K562 (cell line): ENCODE results near the gene CRACR2B. TPM values are rescaled to one million over a fixed set of nuclear protein-coding genes. Genes with fewer than 3 reads are reported as not detected.

ENCODE experiments used
- CBX1 ChIP-seq: sonication (generic); IDR thresholded peaks from 2 replicates; pipeline ENCODE4 v1.6.1; 2016; ENCODE audit warnings: antibody characterized with exemption, low read depth, mild to moderate bottlenecking
- CCNT2 ChIP-seq: IDR thresholded peaks from 2 replicates; pipeline ENCODE4 v1.6.1; 2011; ENCODE audit warnings: borderline replicate concordance, low read depth, mild to moderate bottlenecking, moderate library complexity, mixed read lengths, low read length; ENCODE audit not compliant: insufficient read length; ENCODE audit errors: extremely low read depth
- CREM ChIP-seq: IDR thresholded peaks from 2 replicates; pipeline ENCODE4 v1.6.1; 2014; ENCODE audit warnings: antibody characterized with exemption, low read depth
- HES1 ChIP-seq: fragments of 450-650 bp; IDR thresholded peaks from 2 replicates; pipeline ENCODE4 v1.6.1; 2016; ENCODE audit warnings: low read depth, mild to moderate bottlenecking, moderate library complexity
- HNRNPH1 ChIP-seq: fragments of 200-400 bp; formaldehyde crosslinking; optimal IDR thresholded peaks from 2 replicates; pipeline ENCODE3; 2017; ENCODE audit warnings: low read depth, mild to moderate bottlenecking, low read length, moderate library complexity
- KLF10 ChIP-seq: fragments of 250-450 bp; sonication (Bioruptor Pico); IDR thresholded peaks from 2 replicates; pipeline ENCODE4 v1.6.1; 2021; ENCODE audit warnings: matching md5 sums
- NFIX ChIP-seq: fragments of 250-450 bp; sonication (Bioruptor Pico); IDR thresholded peaks from 2 replicates; pipeline ENCODE4 v1.4.0; 2020; ENCODE audit warnings: low read depth, mild to moderate bottlenecking, moderate library complexity
- NFRKB ChIP-seq: fragments of 450-650 bp; IDR thresholded peaks from 2 replicates; pipeline ENCODE4 v1.6.1; 2016; ENCODE audit warnings: low read depth
- NKRF ChIP-seq: fragments of 450-650 bp; IDR thresholded peaks from 2 replicates; pipeline ENCODE4 v1.6.1; 2016; ENCODE audit warnings: borderline replicate concordance
- PCBP1 ChIP-seq: fragments of 200-400 bp; formaldehyde crosslinking; IDR thresholded peaks from 2 replicates; pipeline ENCODE4 v1.6.1; 2018; ENCODE audit warnings: mild to moderate bottlenecking, low read depth, low read length; ENCODE audit not compliant: poor library complexity, severe bottlenecking
- SMAD4 ChIP-seq: fragments of 250-450 bp; sonication (Bioruptor Pico); conservative IDR thresholded peaks from 2 replicates; pipeline ENCODE4 v1.8.0; 2021; ENCODE audit warnings: inconsistent platforms, mild to moderate bottlenecking, moderate library complexity
- SMC3 ChIP-seq: conservative IDR thresholded peaks from 2 replicates; pipeline ENCODE4 v1.6.1; 2011; ENCODE audit warnings: low read depth, low read length, improper control_type of control experiment; ENCODE audit not compliant: insufficient read depth
- ZBTB9 ChIP-seq: fragments of 450-650 bp; formaldehyde crosslinking; IDR thresholded peaks from 2 replicates; pipeline ENCODE4 v1.4.0; 2020; ENCODE audit warnings: mild to moderate bottlenecking, moderate library complexity
- ZNF232 ChIP-seq: sonication (generic); formaldehyde crosslinking; IDR thresholded peaks from 2 replicates; pipeline ENCODE4 v1.8.0; 2022; ENCODE audit warnings: mild to moderate bottlenecking, missing genetic modification reagents
- ZNF695 ChIP-seq: fragments of 450-650 bp; formaldehyde crosslinking; IDR thresholded peaks from 2 replicates; pipeline ENCODE4 v1.4.0; 2020; ENCODE audit warnings: mild to moderate bottlenecking, moderate library complexity
- polyA plus RNA-seq, 8 experiments: library from polyadenylated mRNA; depleted of rRNA in 4 of 8; stranded (reverse) in 5 of 8; unstranded in 3 of 8; fragments of >200 nt; fragmentation: Nextera tagmentation in 2 of 8; fragmentation: Illumina TruSeq in 1 of 8; extraction: Ambion mirVana in 2 of 8; extraction: Trizol in 1 of 8; gene quantifications; 2 replicates each; pipeline versions ENCODE4 v1.2.1 to v1.2.3, GENCODE V29; 2011 to 2014; ENCODE audit warnings: inconsistent platforms in 1 of 8, missing spikeins in 1 of 8
- total RNA-seq, 7 experiments: library from RNA; depleted of rRNA in 6 of 7; stranded (reverse); fragments of >200 nt in 6 of 7; fragmentation: Illumina TruSeq in 2 of 7; extraction: Trizol in 2 of 7; gene quantifications; 2 replicates each; pipeline versions ENCODE4 v1.2.1 to v1.2.3, GENCODE V29; 2011 to 2021; ENCODE audit warnings: low replicate concordance in 1 of 7
- TF ChIP-seq, protein P1 (sequence below): fragments of 450-650 bp; IDR thresholded peaks from 2 replicates; pipeline ENCODE4 v1.6.1; 2016; ENCODE audit warnings: missing biosample characterization, missing genetic modification characterization
- TF ChIP-seq, protein P2 (sequence below): fragments of 450-650 bp; IDR thresholded peaks from 2 replicates; pipeline ENCODE4 v1.6.1; 2017; ENCODE audit warnings: antibody characterized with exemption, mild to moderate bottlenecking

CRACR2B gene
- total and polyA plus RNA-seq, 9 of the 15 experiments (the other 6 are each of a cell fraction or from before 2014, with no cell fraction given), result 0.10 to 51.0 (median 6.0) TPM

DNA sequence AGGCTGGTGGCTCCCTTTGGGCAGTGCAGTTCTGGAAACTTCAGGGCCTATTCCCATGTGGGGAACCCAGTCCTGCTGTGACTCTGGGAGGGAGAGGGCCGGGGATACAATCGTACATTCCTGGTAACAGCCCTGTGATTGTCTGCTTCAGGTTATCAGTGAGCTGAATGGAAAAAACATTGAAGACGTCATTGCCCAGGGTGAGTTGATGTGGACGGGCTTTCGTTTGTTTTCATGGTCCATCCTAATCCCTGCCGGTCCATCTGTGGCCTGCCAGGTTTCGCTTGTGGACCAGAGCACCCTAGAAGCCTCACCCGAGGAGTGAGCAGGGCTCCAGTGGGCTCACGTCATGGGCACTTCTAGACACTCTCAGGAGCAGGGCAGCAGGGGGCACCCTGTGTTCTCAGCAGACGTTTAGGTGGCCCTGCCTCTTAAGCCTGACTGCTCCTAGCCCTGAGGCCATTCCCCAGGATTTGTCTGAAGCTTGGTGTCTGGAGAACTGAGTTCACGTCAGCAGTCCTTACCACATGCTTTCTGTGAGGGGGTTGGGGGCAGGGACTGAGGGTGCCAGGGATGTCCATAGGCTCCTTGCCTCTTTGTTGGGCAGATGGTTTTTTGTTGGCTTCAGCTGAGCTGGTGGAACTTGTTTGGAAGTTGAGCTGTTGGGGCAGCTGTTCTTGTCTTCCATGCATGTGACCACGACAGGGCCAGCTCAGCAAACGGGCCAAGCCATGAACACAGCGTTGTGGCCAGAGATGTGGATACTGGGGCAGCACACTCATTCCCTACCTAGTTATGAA lies 16.1 kb upstream of the CRACR2B start (continued):
- TF ChIP-seq CBX1 (no peak), SMAD4 (CRISPR knock-in tag) (no peak), HES1 (no peak), HNRNPH1 (no peak), ZBTB9 (CRISPR knock-in tag) (no peak), NKRF (no peak), CCNT2 (no peak), PCBP1 (no peak), ZNF695 (CRISPR knock-in tag) (no peak), NFIX (CRISPR knock-in tag) (no peak), KLF10 (CRISPR knock-in tag) (no peak), ZNF232 (CRISPR knock-in tag) (no peak), CREM (peak; percentile 6; the same call in 1 of the 2 replicates), NFRKB (no peak), SMC3 (no peak)
- TF ChIP-seq, protein P1, sequence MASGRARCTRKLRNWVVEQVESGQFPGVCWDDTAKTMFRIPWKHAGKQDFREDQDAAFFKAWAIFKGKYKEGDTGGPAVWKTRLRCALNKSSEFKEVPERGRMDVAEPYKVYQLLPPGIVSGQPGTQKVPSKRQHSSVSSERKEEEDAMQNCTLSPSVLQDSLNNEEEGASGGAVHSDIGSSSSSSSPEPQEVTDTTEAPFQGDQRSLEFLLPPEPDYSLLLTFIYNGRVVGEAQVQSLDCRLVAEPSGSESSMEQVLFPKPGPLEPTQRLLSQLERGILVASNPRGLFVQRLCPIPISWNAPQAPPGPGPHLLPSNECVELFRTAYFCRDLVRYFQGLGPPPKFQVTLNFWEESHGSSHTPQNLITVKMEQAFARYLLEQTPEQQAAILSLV (tag), result no peak
- TF ChIP-seq, protein P2, sequence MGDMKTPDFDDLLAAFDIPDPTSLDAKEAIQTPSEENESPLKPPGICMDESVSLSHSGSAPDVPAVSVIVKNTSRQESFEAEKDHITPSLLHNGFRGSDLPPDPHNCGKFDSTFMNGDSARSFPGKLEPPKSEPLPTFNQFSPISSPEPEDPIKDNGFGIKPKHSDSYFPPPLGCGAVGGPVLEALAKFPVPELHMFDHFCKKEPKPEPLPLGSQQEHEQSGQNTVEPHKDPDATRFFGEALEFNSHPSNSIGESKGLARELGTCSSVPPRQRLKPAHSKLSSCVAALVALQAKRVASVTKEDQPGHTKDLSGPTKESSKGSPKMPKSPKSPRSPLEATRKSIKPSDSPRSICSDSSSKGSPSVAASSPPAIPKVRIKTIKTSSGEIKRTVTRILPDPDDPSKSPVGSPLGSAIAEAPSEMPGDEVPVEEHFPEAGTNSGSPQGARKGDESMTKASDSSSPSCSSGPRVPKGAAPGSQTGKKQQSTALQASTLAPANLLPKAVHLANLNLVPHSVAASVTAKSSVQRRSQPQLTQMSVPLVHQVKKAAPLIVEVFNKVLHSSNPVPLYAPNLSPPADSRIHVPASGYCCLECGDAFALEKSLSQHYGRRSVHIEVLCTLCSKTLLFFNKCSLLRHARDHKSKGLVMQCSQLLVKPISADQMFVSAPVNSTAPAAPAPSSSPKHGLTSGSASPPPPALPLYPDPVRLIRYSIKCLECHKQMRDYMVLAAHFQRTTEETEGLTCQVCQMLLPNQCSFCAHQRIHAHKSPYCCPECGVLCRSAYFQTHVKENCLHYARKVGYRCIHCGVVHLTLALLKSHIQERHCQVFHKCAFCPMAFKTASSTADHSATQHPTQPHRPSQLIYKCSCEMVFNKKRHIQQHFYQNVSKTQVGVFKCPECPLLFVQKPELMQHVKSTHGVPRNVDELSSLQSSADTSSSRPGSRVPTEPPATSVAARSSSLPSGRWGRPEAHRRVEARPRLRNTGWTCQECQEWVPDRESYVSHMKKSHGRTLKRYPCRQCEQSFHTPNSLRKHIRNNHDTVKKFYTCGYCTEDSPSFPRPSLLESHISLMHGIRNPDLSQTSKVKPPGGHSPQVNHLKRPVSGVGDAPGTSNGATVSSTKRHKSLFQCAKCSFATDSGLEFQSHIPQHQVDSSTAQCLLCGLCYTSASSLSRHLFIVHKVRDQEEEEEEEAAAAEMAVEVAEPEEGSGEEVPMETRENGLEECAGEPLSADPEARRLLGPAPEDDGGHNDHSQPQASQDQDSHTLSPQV, result no peak
